ENCODE data around the gene TCERG1L.

- TF ChIP-seq CTCF (IDR thresholded peaks at IDR 0.05): no peak
- TF ChIP-seq POLR2A (IDR thresholded peaks at IDR 0.05): no peak
These were observed 43.8 kb downstream of the TCERG1L start for GRCh38 chr10:131267814-131268095.

Data from Peyer's patch (tissue), 4 donors.